Measurements from ENCODE around the gene ZNF83.
A peak's percentile ranks its signal among the peaks of the same experiment; 100 is the strongest.
"Not testable (repeated sequence)": the region's sequence is repeated elsewhere in the genome, so short reads cannot be mapped to it uniquely, and the experiment has no call there.

The ZNF83 gene

GRCh38 chr19:52637718-52638585 is at the start of gene ZNF83:
ZNF83 (minus strand) TSS chr19:52638355.
- DNase-seq: peak; percentile 88

GRCh38 chr19:52687684-52688083 is 49.5 kb upstream of the ZNF83 start:
- no peak for DNase-seq

GRCh38 chr19:52685811-52686210 is 47.7 kb upstream of the ZNF83 start:
- DNase-seq: no peak

DNA sequence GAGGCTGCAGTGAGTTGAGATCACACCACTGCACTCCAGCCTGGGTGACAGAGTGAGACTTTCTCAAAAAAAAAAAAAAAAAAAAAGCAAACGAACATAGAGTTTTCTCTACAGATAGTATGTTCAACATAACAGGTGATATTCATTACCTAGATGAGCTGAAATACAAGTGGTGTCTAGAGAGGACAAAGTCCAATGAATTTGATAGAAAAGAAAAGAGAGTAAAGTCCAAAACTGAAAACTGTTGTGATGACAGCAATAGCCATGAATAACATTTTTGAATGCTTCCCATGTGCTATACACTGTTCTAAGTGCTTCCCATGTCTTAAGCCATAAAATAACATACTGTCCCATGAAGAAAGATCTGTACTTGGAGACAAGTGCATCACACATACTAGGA is 43.1 kb upstream of the ZNF83 start:
- DNase-seq: not testable (repeated sequence)

DNA sequence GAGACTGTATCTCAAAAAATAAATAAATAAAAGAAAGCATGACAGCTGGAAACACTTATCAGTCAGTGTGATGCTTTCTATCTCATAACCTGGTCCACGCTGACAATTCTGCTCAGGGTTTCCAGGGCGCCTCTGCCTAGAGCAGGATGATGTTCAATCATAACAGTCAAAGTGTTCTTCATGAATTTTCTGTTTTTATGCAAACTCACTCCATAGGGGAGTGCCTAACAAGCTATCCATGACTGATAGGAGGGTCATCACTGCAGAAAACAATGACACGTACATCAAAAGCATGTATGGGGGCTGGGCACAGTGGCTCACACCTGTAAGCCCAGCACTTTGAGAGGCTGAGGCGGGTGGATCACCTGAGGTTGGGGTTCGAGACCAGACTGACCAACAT is 41.4 kb upstream of the ZNF83 start:
- DNase-seq: no peak

- not testable (repeated sequence) for DNase-seq
These were observed 37.1 kb upstream of the ZNF83 start for GRCh38 chr19:52675239-52675638.

DNA sequence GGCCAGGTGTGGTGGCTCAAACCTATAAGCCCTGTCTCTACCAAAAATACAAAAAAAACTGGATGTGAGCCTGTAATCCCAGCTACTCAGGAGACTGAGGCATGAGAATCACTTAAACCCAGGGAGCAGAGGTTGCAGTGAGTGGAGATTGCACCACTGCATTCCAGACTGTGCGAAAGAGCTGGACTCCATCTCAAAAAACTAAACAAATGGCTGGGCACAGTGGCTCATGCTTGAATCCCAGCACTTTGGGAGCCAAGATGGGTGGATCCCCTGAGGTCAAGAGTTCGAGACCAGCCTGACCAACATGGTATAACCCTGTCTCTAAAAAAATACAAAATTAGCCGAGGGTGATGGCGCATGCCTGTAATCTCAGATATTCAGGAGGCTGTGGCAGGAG is 34.9 kb upstream of the ZNF83 start:
- DNase-seq: no peak

GRCh38 chr19:52670046-52670445 is 31.9 kb upstream of the ZNF83 start:
- DNase-seq: no peak

DNA sequence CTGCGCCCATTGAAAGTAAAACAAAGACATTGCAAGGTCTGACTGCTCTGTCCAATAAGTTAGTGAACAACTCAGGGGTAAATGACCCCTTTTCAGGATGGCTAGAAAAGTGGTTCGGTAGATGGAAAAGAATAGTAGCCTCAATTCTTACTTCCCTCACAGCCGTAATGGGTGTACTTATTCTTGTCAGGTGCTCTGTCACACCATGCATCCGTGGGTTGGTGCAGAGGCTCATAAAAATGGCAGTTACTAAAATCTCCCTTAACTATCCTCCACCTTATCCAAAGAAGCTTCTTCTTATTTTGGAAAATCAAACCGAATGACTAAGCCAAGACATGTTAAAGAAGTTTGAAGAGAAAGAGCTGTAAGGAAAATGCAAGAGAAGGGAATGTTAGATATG is 31.4 kb upstream of the ZNF83 start:
- no peak for DNase-seq

DNA sequence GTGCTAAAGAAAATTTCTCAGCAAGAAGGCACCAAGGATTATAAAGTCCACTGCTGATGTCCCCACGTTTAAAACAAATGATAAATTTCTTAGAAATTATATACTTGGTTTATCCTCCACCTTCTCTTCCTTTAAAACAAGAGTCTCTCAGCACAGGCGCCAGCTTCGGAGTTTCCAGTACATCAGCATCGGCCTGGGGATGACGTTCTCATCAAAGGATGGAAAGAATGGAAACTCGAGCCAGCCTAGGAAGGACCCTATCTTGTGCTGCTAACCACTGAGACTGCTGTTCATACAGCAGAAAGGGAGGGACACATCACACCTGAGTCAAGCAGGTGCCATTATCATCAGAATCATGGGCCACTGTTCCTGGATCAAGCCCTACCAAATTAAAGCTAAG is 29.8 kb upstream of the ZNF83 start:
- no peak for DNase-seq

DNA sequence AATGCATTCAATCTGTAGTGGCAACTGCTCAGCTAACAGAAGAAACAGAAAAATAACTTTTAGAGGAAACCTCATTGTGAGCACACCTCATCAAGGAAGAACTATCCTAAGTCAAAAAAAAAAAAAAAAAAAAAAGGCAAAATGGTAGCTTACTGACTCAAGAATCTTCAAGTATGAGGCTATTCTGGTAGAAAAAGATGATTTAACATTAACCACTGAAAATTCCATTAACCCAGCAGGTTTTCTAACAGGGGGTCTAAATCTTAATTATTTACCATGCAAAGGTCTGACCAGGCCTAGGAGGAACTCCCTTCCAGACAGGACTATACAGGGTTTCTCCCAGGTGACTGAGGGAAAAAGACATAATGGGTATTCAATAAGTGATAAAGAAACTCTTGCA is 28.4 kb upstream of the ZNF83 start:
- no peak for DNase-seq

DNA sequence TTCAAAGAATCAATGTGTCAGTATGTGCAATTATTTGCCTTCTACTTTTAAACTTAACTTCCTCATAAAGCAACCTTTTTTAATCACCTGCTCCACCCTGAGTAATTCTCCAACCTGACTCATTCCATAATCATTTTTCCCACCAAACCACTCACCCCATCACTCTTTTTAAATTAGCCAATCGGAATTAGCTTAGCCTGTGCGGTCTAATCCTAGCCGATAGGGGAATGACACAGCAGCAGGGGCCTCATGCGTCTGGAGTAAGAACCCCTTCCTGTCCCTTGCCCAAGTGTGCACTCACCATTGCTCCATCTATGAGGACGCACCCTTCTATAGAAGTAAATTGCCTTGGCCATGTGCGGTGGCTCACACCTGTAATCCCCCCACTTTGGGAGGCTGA is 27.4 kb upstream of the ZNF83 start:
- no peak for DNase-seq

DNA sequence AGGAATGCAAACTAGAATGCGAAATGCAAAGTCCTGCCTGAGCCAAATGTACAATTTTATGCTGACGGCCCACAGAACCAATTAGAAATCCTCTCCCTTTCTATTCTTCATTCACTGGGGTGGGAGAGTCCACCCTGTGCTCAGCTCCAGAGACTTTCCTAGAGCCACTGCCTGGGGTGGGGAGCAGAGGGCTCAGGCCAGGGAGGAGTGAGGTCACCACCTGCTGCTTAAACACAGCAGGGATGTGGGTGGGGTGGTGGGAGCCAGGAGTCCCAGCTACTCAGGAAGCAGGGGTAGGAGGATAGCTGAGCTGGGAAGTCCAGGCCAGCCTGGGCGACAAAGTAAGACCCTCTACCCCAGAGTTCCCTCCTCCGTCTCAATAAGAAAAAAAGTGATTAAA is 26.9 kb upstream of the ZNF83 start:
- DNase-seq: no peak

GRCh38 chr19:52664461-52664860 is 26.3 kb upstream of the ZNF83 start:
- no peak for DNase-seq

DNA sequence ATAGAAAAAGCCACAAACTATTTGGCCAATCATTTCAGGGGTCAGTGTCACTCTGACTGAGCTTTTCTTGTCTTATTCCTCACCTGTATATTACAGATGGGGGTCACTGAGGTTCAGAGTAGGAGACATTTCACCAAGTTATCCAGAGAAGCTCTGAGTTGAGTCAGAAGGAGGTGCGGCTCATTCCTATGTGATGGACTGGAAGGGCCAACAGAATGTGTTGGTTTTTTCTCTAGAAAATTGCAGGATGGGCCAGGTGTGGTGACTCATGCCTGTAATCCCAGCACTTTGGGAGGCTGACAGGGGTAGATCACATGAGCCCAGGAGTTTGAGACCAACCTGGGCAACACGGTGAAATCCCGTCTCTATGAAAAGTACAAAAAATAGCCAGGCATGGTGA is 24.5 kb upstream of the ZNF83 start:
- no peak for DNase-seq

- no peak for DNase-seq
These were observed 22.8 kb upstream of the ZNF83 start for GRCh38 chr19:52660981-52661380.

GRCh38 chr19:52659013-52659412 is 20.9 kb upstream of the ZNF83 start:
- DNase-seq: no peak

DNA sequence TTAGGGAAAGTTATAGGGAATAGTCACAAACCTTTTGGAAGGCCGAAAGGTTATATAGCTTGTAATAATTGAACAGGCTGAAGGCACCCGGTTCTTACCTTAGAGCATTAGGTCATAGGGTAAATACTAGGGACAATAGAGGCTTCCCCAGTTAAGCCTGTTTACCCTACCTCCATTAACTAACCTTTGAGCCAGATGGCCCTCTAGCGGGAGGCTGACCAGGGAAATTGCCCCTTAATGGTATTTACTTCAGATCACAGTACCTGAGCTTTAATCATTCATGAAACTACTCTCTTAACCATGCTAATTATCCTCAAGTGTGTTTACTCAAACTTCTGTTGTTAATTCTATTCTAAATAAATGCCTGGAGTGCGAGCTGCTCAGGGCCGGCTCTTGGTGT is 20.4 kb upstream of the ZNF83 start:
- no peak for DNase-seq

- DNase-seq: no peak
These were observed 15.0 kb upstream of the ZNF83 start for GRCh38 chr19:52653161-52653560.

DNA sequence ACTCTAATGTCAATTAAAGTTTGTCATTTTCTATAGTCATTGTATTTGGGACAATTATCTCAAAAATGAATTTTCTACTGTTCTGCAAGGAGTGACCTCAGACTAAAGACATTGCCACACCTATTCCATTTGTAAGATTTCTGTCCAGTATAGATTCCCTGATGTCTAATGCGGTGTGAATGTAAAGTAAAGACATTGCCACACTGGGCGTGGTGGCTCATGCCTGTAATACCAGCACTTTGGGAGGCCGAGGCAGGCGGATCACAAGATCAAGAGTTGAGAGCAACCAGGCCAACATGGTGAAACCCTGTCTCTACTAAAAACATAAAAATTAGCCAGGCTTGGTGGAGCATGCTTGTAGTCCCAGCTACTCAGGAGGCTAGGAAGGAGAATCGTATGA is 13.8 kb upstream of the ZNF83 start:
- DNase-seq: no peak

GRCh38 chr19:52648336-52649016 is 10.3 kb upstream of the ZNF83 start:
- DNase-seq: no peak

DNA sequence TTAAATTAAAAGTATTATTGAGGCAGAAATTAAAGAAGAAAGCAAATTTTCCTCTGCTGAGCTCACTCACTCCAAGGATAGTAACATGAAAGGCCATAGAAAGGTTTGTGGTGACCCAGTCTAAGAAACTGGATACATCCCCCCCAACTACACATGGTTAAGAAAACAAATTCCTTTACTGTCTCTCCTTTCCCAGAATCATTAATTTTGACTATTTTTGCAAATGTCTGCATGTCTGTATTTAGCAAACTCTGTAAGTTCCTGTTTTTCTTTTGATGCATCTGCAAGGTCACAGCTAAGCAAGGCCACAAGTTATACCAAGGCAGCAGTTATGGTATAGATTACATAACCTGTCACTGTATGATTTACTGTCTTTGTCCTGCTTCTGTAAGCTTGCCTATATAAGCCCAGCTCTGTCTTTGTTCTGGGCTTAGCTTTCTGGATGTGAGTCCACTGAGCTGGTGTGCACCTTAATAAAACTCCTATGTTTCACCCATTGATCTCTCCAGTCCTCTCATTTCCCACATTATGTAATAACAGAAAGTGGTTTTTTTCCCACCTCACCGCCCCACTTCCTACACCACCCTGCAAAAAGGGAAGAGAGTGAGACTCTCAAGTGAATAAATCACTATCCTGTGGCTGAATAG is 8.5 kb upstream of the ZNF83 start:
- no peak for DNase-seq

DNA sequence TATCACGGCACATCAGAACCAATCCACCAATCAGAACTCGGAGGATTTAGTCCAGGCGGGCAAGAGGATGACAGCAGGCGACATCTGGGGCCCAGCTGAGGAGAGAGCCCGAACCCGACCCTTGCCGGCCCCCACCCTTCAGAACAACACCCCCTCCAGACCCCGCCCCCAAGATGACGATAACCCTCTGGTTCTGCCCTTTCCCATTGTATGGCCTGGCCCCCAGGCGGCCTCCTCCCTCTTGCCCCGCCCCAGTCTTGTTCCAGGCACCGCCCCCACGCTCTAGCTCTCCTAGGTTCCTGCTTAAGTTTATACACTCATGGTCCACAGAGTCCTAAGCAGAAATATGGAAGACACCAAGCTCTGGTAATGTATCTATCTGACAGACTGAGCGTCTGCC is 2.8 kb upstream of the ZNF83 start:
- DNase-seq: no peak

- no peak for DNase-seq
These were observed 1.8 kb upstream of the ZNF83 start for GRCh38 chr19:52639996-52640395.
